A549 (cell line): Measurements from ENCODE around the gene SPDYE17. TPM values are rescaled to one million over a fixed set of nuclear protein-coding genes. Genes with fewer than 3 reads are reported as not detected.
"Not testable (repeated sequence)": the region's sequence is repeated elsewhere in the genome, so short reads cannot be mapped to it uniquely, and the experiment has no call there.

ENCODE experiments used
- ATAC-seq, 2 experiments: fragments of 200-7000 bp in 1 of 2; fragments of >200 bp in 1 of 2; cut with Nextera tagmentation in 1 of 2; cut with Tn5 transposase in 1 of 2; 3 replicates each; pipeline versions ENCODE4 v1.8.0 to v1.9.1; 2018 to 2020; ENCODE audit warnings: mild to moderate bottlenecking in 1 of 2, moderate library complexity in 1 of 2
- CTCF ChIA-PET: fragments of 300-600 bp; sonication (Branson Sonifier 250); formaldehyde crosslinking; extraction: SDS; loops from one replicate; lab custom pipeline; 2021; ENCODE audit warnings: antibody characterized with exemption, inconsistent platforms; lab: Yijun Ruan, JAX
- POLR2A ChIA-PET: fragments of 350-600 bp; formaldehyde crosslinking; extraction: SDS; loops from one replicate; lab custom pipeline; 2021; ENCODE audit warnings: antibody characterized with exemption, inconsistent platforms; lab: Yijun Ruan, JAX
- DNase-seq, 2 experiments: peaks; one replicate each; pipeline versions ENCODE4 v3.0.0 to v3.0.0-alpha.2; 2011 to 2016; ENCODE audit warnings: low read depth in 1 of 2, low spot score in 1 of 2
- FAIRE-seq: peaks from 2 replicates; lab custom pipeline; 2011; peaks lifted over from hg19 to GRCh38; lab: Jason Lieb, UNC
- H3K27ac ChIP-seq, 2 experiments: fragments of >200 bp; sonication (Bioruptor Twin); formaldehyde crosslinking; 3 replicates each; pipeline ENCODE4 v1.5.1; 2016 to 2017
- H3K4me1 ChIP-seq: fragments of >200 bp; sonication (Bioruptor Twin); formaldehyde crosslinking; 3 replicates; pipeline ENCODE4 v1.6.1; 2016
- H3K4me2 ChIP-seq: fragments of >200 bp; sonication (Bioruptor Twin); formaldehyde crosslinking; 3 replicates; pipeline ENCODE4 v1.6.1; 2016
- H3K4me3 ChIP-seq: fragments of >200 bp; sonication (Bioruptor Twin); formaldehyde crosslinking; 3 replicates; pipeline ENCODE4 v1.5.1; 2016
- H3K9me3 ChIP-seq: fragments of >200 bp; sonication (Bioruptor Twin); formaldehyde crosslinking; 3 replicates; pipeline ENCODE4 v1.6.1; 2016
- WGBS: methylation state at CpG from one replicate; pipeline ENCODE4 v1.1.6; 2017; ENCODE audit errors: missing lambda C conversion rate; 5-methylcytosine and 5-hydroxymethylcytosine counted together
- polyA plus RNA-seq, 4 experiments: library from polyadenylated mRNA; depleted of rRNA in 3 of 4; stranded (reverse); fragments of >200 nt; fragmentation: RNase III in 1 of 4; extraction: RNeasy Plus Mini Kit Qiagen cat#74134 plus additional on column Dnase treatment in 1 of 4; gene quantifications; 2 replicates in 3 of 4; 3 replicates in 1 of 4; pipeline ENCODE4 v1.2.3, GENCODE V29; 2011 to 2017
- small RNA-seq, 6 experiments: library from RNA; depleted of rRNA; stranded (forward); fragments of <200 nt; gene quantifications; one replicate each; pipeline ENCODE3, GENCODE V24; 2012

SPDYE17 gene
- polyA plus RNA-seq, 2 of the 4 experiments (the other 2 are of a cell fraction) = not detected

DNA sequence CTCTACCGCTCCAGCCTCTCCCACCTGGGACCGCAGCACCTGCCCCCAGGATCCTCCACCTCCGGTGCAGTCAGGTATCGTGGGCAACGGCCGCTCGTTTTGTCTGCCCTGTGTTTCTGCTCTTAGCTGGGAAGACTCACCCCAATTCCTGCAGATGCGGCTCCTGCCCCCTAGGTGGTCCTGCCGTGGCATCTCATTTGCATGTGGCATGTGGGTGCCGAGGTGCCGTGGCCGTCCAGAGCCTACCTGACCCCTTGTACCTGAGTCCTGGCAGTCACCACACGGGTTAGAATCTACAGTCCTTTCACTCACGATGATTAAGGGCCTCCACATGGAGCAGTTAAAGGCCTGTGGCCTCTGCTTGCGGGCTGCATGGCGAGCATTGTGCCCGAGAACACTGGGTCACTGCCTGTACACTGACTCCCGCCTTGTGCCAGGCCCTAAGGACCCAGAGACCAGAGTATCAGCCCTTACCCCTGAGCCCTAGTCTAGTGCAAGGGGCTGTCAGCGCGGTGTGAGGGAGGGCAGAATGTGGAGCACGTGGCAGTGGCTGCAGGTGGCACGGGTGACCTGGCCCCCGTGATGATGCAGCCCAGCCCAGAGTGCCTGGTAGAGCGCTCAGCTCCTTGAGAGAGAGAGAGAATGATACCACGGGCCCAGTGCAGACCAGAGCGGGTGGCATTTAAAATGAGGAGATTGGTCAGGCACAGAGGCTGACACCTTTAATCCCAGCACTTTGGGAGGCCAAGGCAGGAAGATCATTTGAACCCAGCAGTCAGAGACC lies 50.8 kb downstream of the SPDYE17 start:
- H3K4me2 ChIP-seq, H3K27ac ChIP-seq, H3K9me3 ChIP-seq, FAIRE-seq, CTCF ChIA-PET, H3K4me1 ChIP-seq, POLR2A ChIA-PET, DNase-seq, ATAC-seq, H3K4me3 ChIP-seq: not testable (repeated sequence)
- WGBS = 97% methylated on average over 4 of the region's 26 CpGs

DNA sequence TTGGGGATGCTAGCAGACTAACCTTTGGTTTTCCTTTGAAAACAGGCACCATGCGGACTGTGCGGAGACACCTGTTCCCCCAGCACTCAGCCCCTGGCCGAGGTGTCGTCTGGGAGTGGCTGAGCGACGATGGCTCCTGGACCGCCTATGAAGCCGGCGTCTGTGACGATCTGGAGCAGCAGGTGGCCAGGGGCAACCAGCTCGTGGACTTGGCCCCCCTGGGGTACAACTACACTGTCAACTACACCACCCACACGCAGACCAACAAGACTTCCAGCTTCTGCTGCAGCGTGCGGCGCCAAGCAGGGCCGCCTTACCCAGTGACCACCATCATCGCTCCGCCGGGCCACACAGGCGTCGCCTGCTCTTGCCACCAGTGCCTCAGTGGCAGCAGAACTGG lies 51.6 kb downstream of the SPDYE17 start:
- H3K4me2 ChIP-seq, POLR2A ChIA-PET, H3K4me3 ChIP-seq, DNase-seq, H3K9me3 ChIP-seq, H3K27ac ChIP-seq, CTCF ChIA-PET, H3K4me1 ChIP-seq, ATAC-seq, FAIRE-seq: not testable (repeated sequence)
- 91% methylated on average over 13 of the region's 21 CpGs for WGBS

DNA sequence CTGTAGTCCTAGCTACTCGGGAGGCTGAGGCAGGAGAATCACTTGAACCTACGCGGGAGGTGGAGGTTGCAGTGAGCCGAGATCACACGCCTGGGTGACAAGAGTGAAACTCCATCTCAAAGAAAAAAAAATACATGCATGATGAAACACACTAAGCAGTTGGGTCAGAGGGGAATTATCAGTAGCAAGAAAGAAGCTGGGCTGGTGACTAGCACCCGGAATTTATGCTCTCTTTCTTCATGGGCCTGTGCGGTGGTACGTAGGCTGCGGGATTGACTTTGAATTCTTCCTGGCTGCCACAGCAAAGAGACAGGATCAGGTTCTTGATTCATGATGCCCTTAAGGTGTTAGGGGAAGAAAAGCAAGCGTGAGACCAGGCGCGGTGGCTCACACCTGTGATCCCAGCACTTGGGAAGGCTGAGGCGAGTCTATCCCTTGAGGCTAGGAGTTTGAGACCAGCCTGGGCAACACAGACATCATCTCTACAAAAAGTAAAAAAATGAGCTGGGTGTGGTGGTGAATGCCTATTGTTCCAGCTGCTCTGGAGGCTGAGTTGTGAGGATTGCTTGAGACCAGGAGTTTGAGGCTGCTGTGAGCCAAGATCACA lies 54.3 kb downstream of the SPDYE17 start:
- POLR2A ChIA-PET, H3K9me3 ChIP-seq, H3K4me3 ChIP-seq, ATAC-seq, DNase-seq, H3K27ac ChIP-seq, CTCF ChIA-PET, FAIRE-seq, H3K4me1 ChIP-seq, H3K4me2 ChIP-seq: not testable (repeated sequence)
- 100% methylated on average over 4 of the region's 13 CpGs for WGBS

DNA sequence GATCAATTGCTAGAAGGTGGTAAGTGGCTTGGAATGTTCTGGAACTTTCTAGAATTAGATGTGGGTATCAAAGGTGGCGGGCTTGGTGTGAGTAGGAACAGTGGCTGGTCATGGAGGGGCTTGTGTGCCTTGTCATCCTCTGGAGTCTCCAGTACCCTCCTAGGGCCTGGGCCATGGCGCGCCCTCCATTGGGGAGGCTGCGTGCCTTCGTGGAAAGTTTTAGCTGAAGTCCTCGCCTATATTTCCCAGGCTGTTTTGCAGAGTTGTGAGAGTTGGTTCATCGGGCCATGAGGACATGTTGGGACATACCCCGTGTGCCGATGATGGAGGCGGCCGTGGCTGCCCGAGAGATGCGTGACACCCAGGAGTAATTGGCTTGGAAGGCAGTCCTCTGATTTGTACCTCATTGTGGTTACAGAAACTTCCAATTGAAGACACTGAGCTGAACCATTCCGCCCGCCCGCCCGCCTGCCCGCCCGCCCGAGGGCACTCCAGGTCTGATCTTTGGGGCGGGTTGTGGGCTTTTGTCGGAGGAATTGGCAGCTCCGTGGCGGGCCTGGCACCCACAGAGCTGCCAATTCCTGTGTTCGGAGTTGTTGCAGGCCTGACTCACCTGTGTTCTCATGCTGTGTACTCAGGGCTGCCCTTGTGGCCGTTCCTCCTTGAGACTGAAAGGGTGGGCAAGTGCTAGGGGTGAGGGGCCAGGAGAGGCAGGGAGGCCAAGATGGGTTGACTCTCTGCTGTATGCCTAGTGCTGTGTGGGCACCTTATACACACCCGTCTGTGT lies 57.2 kb downstream of the SPDYE17 start:
- DNase-seq, H3K4me2 ChIP-seq, ATAC-seq: not testable (repeated sequence)

DNA sequence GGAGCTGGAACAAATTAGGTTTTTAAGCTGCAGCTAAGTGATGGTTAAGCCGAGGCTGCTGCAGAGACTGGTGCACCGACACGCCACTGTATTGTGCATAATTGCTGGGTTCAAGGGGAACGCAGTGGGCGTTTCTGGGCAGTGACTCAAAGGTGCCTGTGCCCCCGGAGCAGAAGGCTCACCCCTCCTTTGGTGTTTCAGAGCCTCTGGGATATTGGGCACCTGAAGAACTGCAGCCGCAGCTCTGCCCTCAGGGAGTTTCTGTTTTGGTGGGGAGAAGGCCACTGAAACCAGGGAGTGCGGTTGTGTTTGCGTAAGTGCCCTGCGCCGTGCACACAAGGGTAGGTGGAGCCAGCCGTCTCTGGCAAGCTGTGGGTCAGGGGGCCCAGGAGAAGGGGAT lies 57.8 kb downstream of the SPDYE17 start:
- H3K27ac ChIP-seq, H3K4me2 ChIP-seq, H3K4me1 ChIP-seq, FAIRE-seq, H3K9me3 ChIP-seq, H3K4me3 ChIP-seq, DNase-seq, CTCF ChIA-PET, POLR2A ChIA-PET: not testable (repeated sequence)
- 0 out of 6 replicates have a peak, but pooled peaks of 1 of the 2 experiments have one; percentile 30 for ATAC-seq
- 95% methylated on average over 3 of the region's 12 CpGs for WGBS

More for the DNA sequence above, 57.2 kb downstream of the SPDYE17 start:
- H3K9me3 ChIP-seq, CTCF ChIA-PET, H3K4me3 ChIP-seq, POLR2A ChIA-PET, H3K4me1 ChIP-seq, FAIRE-seq, H3K27ac ChIP-seq: not testable (repeated sequence)
- WGBS = 100% methylated on average over 13 of the region's 27 CpGs

DNA sequence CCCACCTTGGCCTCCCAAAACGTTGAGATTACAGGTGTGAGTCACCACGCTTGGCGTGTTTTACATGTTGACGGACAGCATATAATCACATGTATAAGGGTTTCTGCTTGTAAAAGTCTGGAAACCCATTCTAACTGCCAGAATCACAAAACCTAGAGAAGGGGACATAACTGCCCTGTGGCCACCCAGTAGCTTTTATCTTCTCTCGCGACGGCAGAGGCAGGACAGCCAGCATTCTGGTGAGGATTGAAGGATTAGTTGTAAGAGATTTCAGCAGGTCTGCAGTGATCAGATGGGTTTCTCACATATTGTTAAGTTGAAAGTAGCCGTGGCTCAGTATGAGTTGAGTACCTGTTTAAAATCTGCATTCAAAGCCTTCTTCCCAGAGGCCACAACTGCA lies 59.8 kb downstream of the SPDYE17 start:
- H3K9me3 ChIP-seq, H3K4me2 ChIP-seq, POLR2A ChIA-PET, CTCF ChIA-PET, H3K4me3 ChIP-seq, H3K27ac ChIP-seq, FAIRE-seq, H3K4me1 ChIP-seq, ATAC-seq, DNase-seq: not testable (repeated sequence)
- 79% methylated on average over 6 of the region's 8 CpGs for WGBS

Small RNA genes within 50 kb of the gene (small RNA-seq; reads per million reads assigned to genes)
- gene RF00019 = 0 reads per million in 6 experiments

Other genes with a start within 250 kb of the SPDYE17 start
- gene SPDYE18, start 30.2 kb upstream of the SPDYE17 start, polyA plus RNA-seq (2011; rRNA removed) = not detected in 2 replicates
- gene SPDYE18, start 30.2 kb upstream of the SPDYE17 start, polyA plus RNA-seq (2017; fragmentation: RNase III; extraction: RNeasy Plus Mini Kit Qiagen cat#74134 plus additional on column Dnase treatment) = not detected in 3 replicates
- gene CCDC146, start 90.3 kb upstream of the SPDYE17 start, polyA plus RNA-seq (2011; rRNA removed) = 3.4 and 5.1 TPM in 2 replicates
- gene CCDC146, start 90.3 kb upstream of the SPDYE17 start, polyA plus RNA-seq (2017; fragmentation: RNase III; extraction: RNeasy Plus Mini Kit Qiagen cat#74134 plus additional on column Dnase treatment) = 1.4 to 2.0 TPM (median 1.6 TPM) in 3 replicates
- gene FGL2, start 167.5 kb upstream of the SPDYE17 start, polyA plus RNA-seq (2011; rRNA removed) = not detected in 2 replicates
- gene FGL2, start 167.5 kb upstream of the SPDYE17 start, polyA plus RNA-seq (2017; fragmentation: RNase III; extraction: RNeasy Plus Mini Kit Qiagen cat#74134 plus additional on column Dnase treatment) = not detected in 3 replicates